GM18508 (cell line): Measurements from ENCODE around the gene IQCK.

Experiments
- ATAC-seq: cut with Tn5 transposase; IDR thresholded peaks from one replicate; pipeline ENCODE4 v1.9.1; 2021; ENCODE audit warnings: moderate number of reproducible peaks; ENCODE audit not compliant: insufficient read depth, unreplicated experiment

Gene IQCK

GRCh38 chr16:19874851-19875546, 156.9 kb downstream of the IQCK start:
- ATAC-seq, result no peak

DNA sequence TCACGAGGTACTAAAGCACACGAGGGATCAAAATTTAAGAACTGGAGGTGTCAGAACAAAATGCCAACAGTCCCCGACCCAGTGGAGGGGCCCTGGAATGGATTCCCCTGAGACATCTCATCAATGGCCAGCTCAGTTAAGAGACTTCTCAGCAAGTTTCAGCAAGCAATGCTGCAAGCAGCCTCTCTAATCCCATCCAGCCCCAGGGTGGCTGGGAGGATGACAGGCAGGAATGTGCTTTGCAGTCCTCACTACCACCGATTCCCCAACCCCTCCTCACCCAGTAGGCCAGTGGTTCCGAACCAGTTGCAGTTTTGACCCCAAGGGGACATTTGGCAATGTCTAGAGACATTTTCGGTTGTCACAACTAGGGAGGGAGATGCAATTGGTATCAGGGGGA, 157.8 kb downstream of the IQCK start:
- no peak for ATAC-seq

- no peak for ATAC-seq
Measured at GRCh38 chr16:19876501-19877059, 158.5 kb downstream of the IQCK start.

DNA sequence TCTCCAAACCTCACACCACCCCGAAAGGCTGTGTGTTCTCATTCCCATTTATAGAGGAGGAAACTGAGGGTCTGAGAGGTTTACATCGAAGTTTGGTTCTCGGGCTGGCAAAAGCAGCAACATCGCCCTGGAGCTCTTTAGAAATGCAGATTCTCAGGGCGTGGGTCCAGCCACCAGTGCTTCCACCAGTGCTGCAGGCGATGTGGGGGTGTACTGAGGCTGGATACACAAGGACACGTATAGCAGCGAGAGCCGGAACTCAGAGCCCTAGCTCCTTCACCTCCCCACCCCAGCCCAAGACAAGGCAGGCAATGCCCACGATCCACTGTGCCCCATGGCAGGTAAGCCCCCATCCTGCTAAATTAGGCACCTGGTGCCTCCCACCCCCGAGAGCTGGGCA, 160.7 kb downstream of the IQCK start:
- no peak for ATAC-seq

- ATAC-seq, result no peak
Measured at GRCh38 chr16:19879241-19879792, 161.2 kb downstream of the IQCK start.

GRCh38 chr16:19881028-19881427, 163.0 kb downstream of the IQCK start:
- ATAC-seq, result no peak

- no peak for ATAC-seq
Measured at GRCh38 chr16:19881783-19882182, 163.7 kb downstream of the IQCK start.

GRCh38 chr16:19882186-19882585, 164.1 kb downstream of the IQCK start:
- no peak for ATAC-seq

- no peak for ATAC-seq
Measured at GRCh38 chr16:19882646-19883045, 164.6 kb downstream of the IQCK start.

DNA sequence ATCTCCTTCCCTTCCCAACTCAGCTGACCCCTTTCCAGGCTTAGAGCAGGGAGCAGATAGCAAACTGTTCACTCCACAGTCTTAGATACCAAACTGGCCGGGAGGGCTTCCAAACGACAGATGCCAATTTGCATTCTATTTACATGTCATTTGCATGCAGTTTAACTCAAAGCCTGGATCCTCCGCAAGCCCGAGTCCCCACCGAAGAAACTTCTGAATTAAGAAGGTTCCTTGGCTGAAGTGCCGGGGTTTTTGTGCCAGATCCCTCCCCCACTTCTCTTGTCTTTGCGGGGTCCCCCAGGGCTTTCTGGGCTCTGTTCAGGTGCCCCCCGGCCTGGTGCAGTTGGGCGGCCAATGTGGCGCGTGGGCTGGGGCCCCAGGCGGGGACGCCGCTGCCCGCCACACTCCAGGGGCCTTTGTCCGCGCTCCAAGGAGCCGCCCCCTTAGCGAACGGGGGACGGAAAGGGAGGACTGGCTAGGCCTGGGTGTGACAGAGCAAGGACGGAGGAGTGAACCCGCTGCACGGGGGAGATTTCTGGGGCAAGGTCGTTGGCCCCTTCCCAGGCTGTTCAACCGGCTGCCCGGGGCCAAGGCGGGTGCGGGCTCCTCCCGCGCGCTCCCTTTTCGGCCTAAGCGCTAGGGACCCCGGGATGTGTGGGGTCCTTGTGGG, 165.4 kb downstream of the IQCK start:
- ATAC-seq, result no peak

DNA sequence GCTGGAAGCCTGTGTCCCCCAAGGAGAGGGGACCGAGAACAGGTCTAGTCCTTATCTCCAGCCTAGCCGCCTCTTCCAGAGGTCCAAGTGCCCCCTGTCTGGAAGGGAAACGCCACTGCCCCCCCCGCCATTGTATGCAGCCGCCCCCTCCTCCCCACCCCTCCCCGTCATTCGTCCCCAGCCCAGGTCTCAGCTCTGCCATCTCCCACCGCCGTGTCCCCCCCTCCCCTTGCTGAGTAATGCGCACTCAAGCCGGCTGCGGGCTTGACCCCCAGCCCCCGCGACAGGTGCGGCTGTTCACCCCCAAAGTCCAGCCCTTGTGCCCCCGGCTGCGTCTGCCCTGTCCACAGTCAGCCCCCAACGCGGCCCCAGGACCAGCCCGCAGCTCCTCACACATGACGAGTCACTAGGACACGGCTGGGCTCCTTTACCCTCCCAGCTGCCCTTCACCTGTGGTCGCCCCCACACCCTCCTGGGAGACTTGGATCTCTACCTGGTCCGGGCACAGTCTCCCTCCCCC, 166.0 kb downstream of the IQCK start:
- no peak for ATAC-seq

GRCh38 chr16:19884611-19885450, 166.8 kb downstream of the IQCK start, which contains the start of gene GPRC5B:
TSS of gene GPRC5B (minus strand) at chr16:19884848. CDS start at chr16:19872845, 12,003 bp downstream.
- ATAC-seq, result no peak

DNA sequence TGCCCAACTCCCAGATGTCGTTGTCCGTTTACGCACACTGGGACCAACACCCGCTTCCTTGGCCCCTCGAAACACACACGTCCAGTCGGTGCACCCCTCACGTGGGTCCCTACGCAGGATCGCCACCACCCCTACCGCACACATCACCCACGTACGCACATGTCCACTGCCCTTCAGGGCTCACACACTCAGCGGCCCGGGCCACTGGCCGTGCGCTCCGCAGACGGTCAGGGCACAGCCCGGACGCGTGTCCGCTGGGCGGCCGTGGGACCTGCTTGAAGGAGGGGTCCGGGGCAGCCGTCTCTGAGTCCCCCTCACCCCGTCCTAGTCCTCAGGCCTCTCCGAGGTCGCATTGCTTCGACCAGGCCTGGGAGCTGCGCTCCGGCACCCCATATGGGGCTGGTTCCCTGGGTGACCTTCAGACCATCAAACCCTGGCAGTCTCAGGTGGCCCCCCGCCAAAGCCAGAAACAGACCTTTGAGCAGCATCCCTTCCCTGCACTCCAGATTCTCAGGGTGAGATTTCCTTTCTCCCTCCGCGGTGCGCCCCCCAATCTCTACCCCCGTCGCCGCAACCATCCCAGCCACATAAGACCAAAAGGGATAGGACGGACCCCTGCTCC, 167.5 kb downstream of the IQCK start:
- no peak for ATAC-seq

GRCh38 chr16:19886073-19886941, 168.2 kb downstream of the IQCK start:
- no peak for ATAC-seq

DNA sequence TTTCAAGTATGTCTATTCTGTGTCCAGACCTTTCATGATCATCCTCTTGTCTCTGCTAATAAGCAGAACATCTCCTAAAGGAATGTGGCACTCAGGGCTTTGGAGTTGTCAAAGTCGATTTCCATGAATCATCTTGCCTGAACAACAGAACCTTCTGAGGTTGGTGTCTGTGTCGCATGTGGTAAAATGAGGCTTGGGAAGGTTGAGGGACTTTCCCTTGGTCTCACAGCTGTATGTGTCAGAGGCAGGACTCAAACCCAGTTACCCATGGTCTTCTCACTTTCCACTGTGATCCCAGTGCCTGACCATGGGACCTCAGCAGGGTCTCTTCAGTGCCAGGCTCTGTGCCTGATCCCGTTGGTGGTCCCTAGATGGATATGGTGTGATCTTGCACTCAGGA, 170.8 kb downstream of the IQCK start:
- no peak for ATAC-seq

DNA sequence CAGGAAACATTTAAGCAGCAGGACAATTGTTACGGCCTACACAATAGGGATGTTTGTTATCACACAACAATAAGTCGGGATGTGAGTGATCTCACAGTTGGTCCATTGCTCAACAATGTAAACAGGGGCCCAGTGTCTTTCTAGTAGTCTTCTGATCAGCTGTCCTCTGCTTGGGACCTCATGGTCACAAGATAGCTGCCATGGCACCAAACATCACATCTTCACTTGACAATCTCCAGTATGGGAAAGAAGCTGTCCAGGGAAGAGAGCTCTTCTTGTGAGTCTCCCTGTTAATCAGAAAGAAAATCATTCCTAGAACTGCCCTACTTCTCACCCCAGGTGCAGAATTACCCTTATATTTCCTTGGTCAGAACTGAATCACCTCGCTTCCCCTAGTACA, 172.8 kb downstream of the IQCK start:
- ATAC-seq, result no peak

DNA sequence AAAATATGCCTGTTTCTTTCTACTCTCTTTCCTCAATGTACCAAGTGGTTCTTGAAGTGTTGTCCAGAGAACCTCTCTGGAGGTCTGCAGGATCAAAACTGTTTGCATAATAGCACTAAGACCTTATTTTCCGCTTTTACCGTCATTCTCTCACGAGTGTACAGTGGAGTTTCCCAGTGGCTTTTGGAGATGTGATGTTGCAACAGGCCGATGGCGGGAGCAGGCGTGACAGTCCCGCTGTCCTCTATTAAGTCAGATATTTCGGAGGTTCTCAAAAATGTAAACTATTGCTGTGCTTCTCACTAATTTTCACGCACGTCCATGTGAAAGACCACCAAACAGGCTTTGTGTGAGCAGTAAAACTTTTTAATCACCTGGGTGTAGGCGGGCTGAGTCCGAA, 174.8 kb downstream of the IQCK start:
- no peak for ATAC-seq

GRCh38 chr16:19894586-19894985, 176.5 kb downstream of the IQCK start:
- no peak for ATAC-seq

DNA sequence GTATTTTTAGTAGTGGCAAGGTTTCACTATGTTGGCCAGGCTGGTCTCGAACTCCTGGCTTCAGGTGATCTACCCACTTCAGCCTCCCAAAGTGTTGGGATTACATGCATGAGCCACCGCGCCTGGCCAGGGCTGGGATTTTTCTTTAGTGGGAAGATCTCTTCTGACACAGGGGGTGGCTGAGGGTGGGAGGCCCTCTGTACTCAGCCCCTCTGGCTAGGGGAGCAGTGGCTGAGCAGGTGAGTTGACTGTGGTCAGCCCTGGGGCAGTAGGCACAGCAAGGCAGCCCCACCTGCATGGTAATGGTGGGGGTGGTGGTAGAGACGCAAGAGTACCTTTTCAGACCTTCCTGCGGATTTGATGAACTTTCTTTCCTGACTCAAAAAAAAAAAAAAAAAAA, 178.9 kb downstream of the IQCK start:
- no peak for ATAC-seq
